AG09309 (cell line): ENCODE measurements around the gene RAP1GAP.

Source experiments
- DNase-seq: peaks from one replicate; pipeline ENCODE4 v3.0.0-alpha.2; 2010; ENCODE audit warnings: low read depth
- H3K4me3 ChIP-seq: 2 replicates; pipeline ENCODE4 v1.5.1; 2011; ENCODE audit warnings: mild to moderate bottlenecking, low read depth, low read length, moderate library complexity; ENCODE audit not compliant: control insufficient read depth
- TF ChIP-seq, protein P1 (sequence below): IDR thresholded peaks from 2 replicates; pipeline ENCODE4 v1.5.1; 2011; ENCODE audit warnings: mild to moderate bottlenecking, low read depth, low read length, inconsistent platforms; ENCODE audit not compliant: insufficient read depth, control insufficient read depth; ENCODE audit errors: missing control alignments

Gene RAP1GAP

DNA sequence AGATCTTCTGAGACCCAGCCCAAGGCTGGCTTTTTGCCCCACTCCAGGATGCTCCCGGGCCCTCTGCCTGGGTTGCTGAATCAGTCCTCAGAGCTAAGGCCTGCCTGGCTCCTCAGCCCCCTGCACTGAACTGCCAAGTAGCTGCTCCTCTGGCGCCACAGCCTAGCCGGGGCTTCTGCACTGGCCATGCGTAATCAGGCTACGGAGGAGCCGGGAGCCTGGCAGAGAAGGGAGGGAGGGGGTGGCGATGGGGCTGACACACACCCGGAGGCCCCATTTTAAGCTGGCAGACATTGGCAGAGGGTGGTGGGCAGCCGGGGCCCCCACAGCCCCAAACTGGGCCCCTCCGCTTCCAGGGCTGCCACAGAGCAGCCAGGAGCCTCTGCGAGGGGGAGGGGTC, 121.3 kb downstream of the RAP1GAP start:
- DNase-seq, result no peak
- H3K4me3 ChIP-seq, result no peak overlapping the region
- TF ChIP-seq, protein P1, sequence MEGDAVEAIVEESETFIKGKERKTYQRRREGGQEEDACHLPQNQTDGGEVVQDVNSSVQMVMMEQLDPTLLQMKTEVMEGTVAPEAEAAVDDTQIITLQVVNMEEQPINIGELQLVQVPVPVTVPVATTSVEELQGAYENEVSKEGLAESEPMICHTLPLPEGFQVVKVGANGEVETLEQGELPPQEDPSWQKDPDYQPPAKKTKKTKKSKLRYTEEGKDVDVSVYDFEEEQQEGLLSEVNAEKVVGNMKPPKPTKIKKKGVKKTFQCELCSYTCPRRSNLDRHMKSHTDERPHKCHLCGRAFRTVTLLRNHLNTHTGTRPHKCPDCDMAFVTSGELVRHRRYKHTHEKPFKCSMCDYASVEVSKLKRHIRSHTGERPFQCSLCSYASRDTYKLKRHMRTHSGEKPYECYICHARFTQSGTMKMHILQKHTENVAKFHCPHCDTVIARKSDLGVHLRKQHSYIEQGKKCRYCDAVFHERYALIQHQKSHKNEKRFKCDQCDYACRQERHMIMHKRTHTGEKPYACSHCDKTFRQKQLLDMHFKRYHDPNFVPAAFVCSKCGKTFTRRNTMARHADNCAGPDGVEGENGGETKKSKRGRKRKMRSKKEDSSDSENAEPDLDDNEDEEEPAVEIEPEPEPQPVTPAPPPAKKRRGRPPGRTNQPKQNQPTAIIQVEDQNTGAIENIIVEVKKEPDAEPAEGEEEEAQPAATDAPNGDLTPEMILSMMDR, result no peak
